ENCODE data around the gene NRXN2.

Gene NRXN2

GRCh38 chr11:64723117-64723906, at the start of gene NRXN2:
Gene NRXN2, minus strand, starts transcription at chr11:64723197. Its CDS starts 9,498 bp downstream, at chr11:64713699.
- DNase-seq, result no peak

GRCh38 chr11:64772303-64773018, 49.5 kb upstream of the NRXN2 start:
- DNase-seq, result no peak

- no peak for DNase-seq
Measured at GRCh38 chr11:64771861-64772260, 48.9 kb upstream of the NRXN2 start.

GRCh38 chr11:64770120-64770519, 47.1 kb upstream of the NRXN2 start:
- DNase-seq, result no peak

GRCh38 chr11:64769283-64769682, 46.3 kb upstream of the NRXN2 start:
- no peak for DNase-seq

GRCh38 chr11:64768300-64768694, 45.3 kb upstream of the NRXN2 start:
- DNase-seq, result no peak

GRCh38 chr11:64767344-64768299, 44.6 kb upstream of the NRXN2 start:
- no peak for DNase-seq

GRCh38 chr11:64766881-64767280, 43.9 kb upstream of the NRXN2 start:
- no peak for DNase-seq

- DNase-seq, result no peak
Measured at GRCh38 chr11:64765851-64766665, 43.1 kb upstream of the NRXN2 start.

GRCh38 chr11:64765291-64765850, 42.4 kb upstream of the NRXN2 start:
- no peak for DNase-seq

- DNase-seq, result no peak
Measured at GRCh38 chr11:64764753-64765152, 41.8 kb upstream of the NRXN2 start.

GRCh38 chr11:64764040-64764611, 41.1 kb upstream of the NRXN2 start:
- DNase-seq, result no peak

GRCh38 chr11:64763526-64764039, 40.6 kb upstream of the NRXN2 start:
- no peak for DNase-seq

- no peak for DNase-seq
Measured at GRCh38 chr11:64762674-64763525, 39.9 kb upstream of the NRXN2 start.

- DNase-seq, result no peak
Measured at GRCh38 chr11:64762277-64762673, 39.3 kb upstream of the NRXN2 start.

GRCh38 chr11:64760759-64761420, 37.9 kb upstream of the NRXN2 start:
- no peak for DNase-seq

- no peak for DNase-seq
Measured at GRCh38 chr11:64759722-64760719, 37.0 kb upstream of the NRXN2 start, which contains the start of gene PYGM. Gene PYGM, minus strand, starts transcription at chr11:64759974. Its CDS starts 76 bp downstream, at chr11:64759898.

GRCh38 chr11:64759131-64759721, 36.2 kb upstream of the NRXN2 start:
- DNase-seq, result no peak

Data from NCI-H1436 treated with DMSO at 0.1 percent for 48 hours (cell line).